Measurements from ENCODE around the gene ZFY.
"Not testable (repeated sequence)": the region's sequence is repeated elsewhere in the genome, so short reads cannot be mapped to it uniquely, and the experiment has no call there.

The ZFY gene

GRCh38 chrY:2965629-2966028 is 30.4 kb downstream of the ZFY start:
- H3K4me3 ChIP-seq (ENCODE audit: low read length), result no peak overlapping the region
- TF ChIP-seq CTCF (conservative IDR thresholded peaks at IDR 0.05; ENCODE audit: low read depth, low read length), result no peak
- DNase-seq (ENCODE audit: low read depth), result no peak

GRCh38 chrY:2969561-2969960 is 34.4 kb downstream of the ZFY start:
- no peak for TF ChIP-seq CTCF (conservative IDR thresholded peaks at IDR 0.05; ENCODE audit: low read depth, low read length)
- H3K4me3 ChIP-seq (ENCODE audit: low read length), result no peak overlapping the region
- DNase-seq (ENCODE audit: low read depth), result no peak

GRCh38 chrY:2972708-2973107 is 37.5 kb downstream of the ZFY start:
- H3K4me3 ChIP-seq (ENCODE audit: low read length), result no peak overlapping the region
- DNase-seq (ENCODE audit: low read depth), result no peak
- no peak for TF ChIP-seq CTCF (conservative IDR thresholded peaks at IDR 0.05; ENCODE audit: low read depth, low read length)

GRCh38 chrY:2973110-2973751 is 38.0 kb downstream of the ZFY start:
- H3K4me3 ChIP-seq (ENCODE audit: low read length), result no peak overlapping the region
- DNase-seq (ENCODE audit: low read depth), result no peak
- no peak for TF ChIP-seq CTCF (conservative IDR thresholded peaks at IDR 0.05; ENCODE audit: low read depth, low read length)

- H3K4me3 ChIP-seq (ENCODE audit: low read length), result no peak overlapping the region
- TF ChIP-seq CTCF (conservative IDR thresholded peaks at IDR 0.05; ENCODE audit: low read depth, low read length), result no peak
- DNase-seq (ENCODE audit: low read depth), result no peak
These were observed 44.1 kb downstream of the ZFY start for GRCh38 chrY:2979283-2979682.

GRCh38 chrY:2984491-2984890 is 49.3 kb downstream of the ZFY start:
- no peak overlapping the region for H3K4me3 ChIP-seq (ENCODE audit: low read length)
- TF ChIP-seq CTCF (conservative IDR thresholded peaks at IDR 0.05; ENCODE audit: low read depth, low read length), result no peak
- no peak for DNase-seq (ENCODE audit: low read depth)

GRCh38 chrY:2987178-2987577 is 52.0 kb downstream of the ZFY start:
- not testable (repeated sequence) for H3K4me3 ChIP-seq (ENCODE audit: low read length); DNase-seq (ENCODE audit: low read depth)

GRCh38 chrY:2997369-2997768 is 62.2 kb downstream of the ZFY start:
- H3K4me3 ChIP-seq (ENCODE audit: low read length); DNase-seq (ENCODE audit: low read depth): not testable (repeated sequence)

Measured in retinal pigment epithelial cell (primary cell).